OCI-M2 (cell line): Measurements from ENCODE around the gene RAB11A.

Source experiments
- DNase-seq: peaks from one replicate; lab custom pipeline; 2025; ENCODE audit not compliant: unreplicated experiment; lab: John Stamatoyannopoulos, UW

RAB11A gene

GRCh38 chr15:65869126-65869953, at the start of gene RAB11A:
Gene RAB11A, plus strand, starts transcription at chr15:65869491. Its CDS starts 95 bp downstream, at chr15:65869586.
- DNase-seq, result peak; percentile 88

GRCh38 chr15:65819563-65819960, 49.7 kb upstream of the RAB11A start:
- peak; percentile 58 for DNase-seq

GRCh38 chr15:65821070-65821469, 48.2 kb upstream of the RAB11A start:
- no peak for DNase-seq

- no peak for DNase-seq
These were observed 47.0 kb upstream of the RAB11A start for GRCh38 chr15:65822316-65822715.

GRCh38 chr15:65824031-65824743, 45.1 kb upstream of the RAB11A start:
- DNase-seq, result no peak

- no peak for DNase-seq
These were observed 44.2 kb upstream of the RAB11A start for GRCh38 chr15:65824941-65825544.

GRCh38 chr15:65827065-65827464, 42.2 kb upstream of the RAB11A start:
- DNase-seq, result no peak

GRCh38 chr15:65828585-65828984, 40.7 kb upstream of the RAB11A start:
- no peak for DNase-seq

GRCh38 chr15:65829130-65829764, 40.0 kb upstream of the RAB11A start:
- no peak for DNase-seq

GRCh38 chr15:65832549-65833364, 36.5 kb upstream of the RAB11A start:
- DNase-seq, result no peak

- DNase-seq, result no peak
These were observed 35.6 kb upstream of the RAB11A start for GRCh38 chr15:65833501-65834205.

- no peak for DNase-seq
These were observed 34.5 kb upstream of the RAB11A start for GRCh38 chr15:65834603-65835282.

- no peak for DNase-seq
These were observed 33.8 kb upstream of the RAB11A start for GRCh38 chr15:65835447-65835846.

- DNase-seq, result no peak
These were observed 32.6 kb upstream of the RAB11A start for GRCh38 chr15:65836665-65837064.

GRCh38 chr15:65837301-65838294, 31.7 kb upstream of the RAB11A start:
- peak; percentile 67 for DNase-seq

GRCh38 chr15:65839354-65839901, 29.9 kb upstream of the RAB11A start:
- peak; percentile 35 for DNase-seq

- no peak for DNase-seq
These were observed 29.3 kb upstream of the RAB11A start for GRCh38 chr15:65839985-65840384.
